IMR-90 (cell line): Measurements from ENCODE around the gene SEMA4B. TPM values are rescaled to one million over a fixed set of nuclear protein-coding genes. Genes with fewer than 3 reads are reported as not detected.

ENCODE experiments used
- ATAC-seq: fragments of 200-7000 bp; cut with Tn5 transposase; 2 replicates; pipeline ENCODE4 v1.9.1; 2020; ENCODE audit warnings: low read depth, mild to moderate bottlenecking, moderate library complexity
- BruUV-seq: library from RNA; stranded (reverse); fragments of 400-500 nt; replicated peaks from 2 replicates; lab custom pipeline; 2021; lab: Mats Ljungman, UMichigan
- CTCF ChIA-PET: fragments of 300-600 bp; formaldehyde crosslinking; extraction: SDS; loops from one replicate; lab custom pipeline; 2021; ENCODE audit warnings: antibody characterized with exemption; lab: Yijun Ruan, JAX
- POLR2A ChIA-PET: fragments of 300-600 bp; sonication (Branson Sonifier 250); formaldehyde crosslinking; loops from one replicate; lab custom pipeline; 2022; ENCODE audit warnings: antibody characterized with exemption; ENCODE audit not compliant: unreplicated experiment; lab: Charles Lee
- DNase-seq: peaks from one replicate; pipeline ENCODE4 v3.0.0; 2013
- H2AFZ ChIP-seq: replicated peaks from 2 replicates; pipeline ENCODE3; 2013; ENCODE audit warnings: low read length, mild to moderate bottlenecking; ENCODE audit not compliant: poor library complexity
- H2AK5ac ChIP-seq: 2 replicates; pipeline ENCODE4 v1.6.1; 2013; ENCODE audit warnings: low read depth, low read length, inconsistent platforms
- H2AK9ac ChIP-seq: replicated peaks from 2 replicates; pipeline ENCODE3; 2013; ENCODE audit warnings: mild to moderate bottlenecking, low read depth, low read length, moderate library complexity; ENCODE audit not compliant: poor library complexity
- H2BK120ac ChIP-seq: 2 replicates; pipeline ENCODE4 v1.6.1; 2013; ENCODE audit warnings: low read depth, low read length, inconsistent platforms
- H2BK15ac ChIP-seq: 3 replicates; pipeline ENCODE4 v1.6.1; 2013; ENCODE audit warnings: low read depth, low read length, inconsistent platforms
- H2BK20ac ChIP-seq: 2 replicates; pipeline ENCODE4 v1.6.1; 2013; ENCODE audit warnings: low read depth, mild to moderate bottlenecking, inconsistent platforms, low read length, moderate library complexity
- H2BK5ac ChIP-seq: 2 replicates; pipeline ENCODE4 v1.6.1; 2013; ENCODE audit warnings: mild to moderate bottlenecking, low read depth, low read length, inconsistent platforms; ENCODE audit not compliant: poor library complexity, severe bottlenecking
- H3K14ac ChIP-seq: replicated peaks from 2 replicates; pipeline ENCODE4 v1.6.1; 2013; ENCODE audit warnings: low read depth, low read length, inconsistent platforms
- H3K18ac ChIP-seq: 2 replicates; pipeline ENCODE4 v1.6.1; 2013; ENCODE audit warnings: low read depth, low read length, control low read depth
- H3K23ac ChIP-seq: 2 replicates; pipeline ENCODE4 v1.6.1; 2013; ENCODE audit warnings: low read depth, low read length, inconsistent platforms
- H3K27ac ChIP-seq: 2 replicates; pipeline ENCODE4 v1.5.1; 2013; ENCODE audit warnings: mild to moderate bottlenecking, control low read depth, low read length; ENCODE audit not compliant: insufficient read depth
- H3K27me3 ChIP-seq: 2 replicates; pipeline ENCODE4 v1.6.1; 2013; ENCODE audit warnings: low read length; ENCODE audit not compliant: control insufficient read depth, insufficient read depth
- H3K36me3 ChIP-seq: 2 replicates; pipeline ENCODE4 v1.6.1; 2013; ENCODE audit warnings: low read length, mixed read lengths; ENCODE audit not compliant: control insufficient read depth, insufficient read depth
- H3K4ac ChIP-seq: 2 replicates; pipeline ENCODE4 v1.6.1; 2013; ENCODE audit warnings: low read depth, low read length, inconsistent platforms
- H3K4me1 ChIP-seq: 2 replicates; pipeline ENCODE4 v1.6.1; 2013; ENCODE audit warnings: low read length, mixed read lengths; ENCODE audit not compliant: control insufficient read depth, insufficient read depth
- H3K4me2 ChIP-seq: 2 replicates; pipeline ENCODE4 v1.6.1; 2013; ENCODE audit warnings: low read depth, mild to moderate bottlenecking, control low read depth, low read length, moderate library complexity
- H3K4me3 ChIP-seq: 2 replicates; pipeline ENCODE4 v1.5.1; 2013; ENCODE audit warnings: low read depth, mild to moderate bottlenecking, control low read depth, low read length, moderate library complexity; ENCODE audit not compliant: insufficient read depth
- H3K56ac ChIP-seq: 2 replicates; pipeline ENCODE4 v1.6.1; 2013; ENCODE audit warnings: low read length, inconsistent platforms; ENCODE audit not compliant: insufficient read depth; ENCODE audit errors: extremely low read depth
- H3K79me1 ChIP-seq, 2 experiments: 2 replicates each; pipeline ENCODE4 v1.6.1; 2013; ENCODE audit warnings: low read length in 2 of 2, inconsistent platforms in 1 of 2, low read depth in 1 of 2
- H3K9ac ChIP-seq: 2 replicates; pipeline ENCODE4 v1.6.1; 2013; ENCODE audit warnings: low read depth, low read length, control low read depth
- H3K9me1 ChIP-seq: 2 replicates; pipeline ENCODE4 v1.6.1; 2013; ENCODE audit warnings: low read length, inconsistent platforms; ENCODE audit not compliant: insufficient read depth
- H3K9me3 ChIP-seq: 2 replicates; pipeline ENCODE4 v1.6.1; 2013; ENCODE audit warnings: low read length; ENCODE audit not compliant: control insufficient read depth, insufficient read depth
- H4K20me1 ChIP-seq: 2 replicates; pipeline ENCODE4 v1.6.1; 2013; ENCODE audit warnings: low read length, inconsistent platforms; ENCODE audit not compliant: insufficient read depth
- H4K5ac ChIP-seq: 2 replicates; pipeline ENCODE4 v1.6.1; 2013; ENCODE audit warnings: mild to moderate bottlenecking, low read depth, low read length, control low read depth
- H4K8ac ChIP-seq, 2 experiments: 2 replicates each; pipeline ENCODE4 v1.6.1; 2013; ENCODE audit warnings: low read depth in 2 of 2, low read length in 2 of 2, control low read depth in 1 of 2, inconsistent platforms in 1 of 2
- H4K91ac ChIP-seq: 2 replicates; pipeline ENCODE4 v1.6.1; 2013; ENCODE audit warnings: low read depth, low read length, inconsistent platforms; ENCODE audit not compliant: insufficient read depth
- BHLHE40 ChIP-seq: fragments of 150-350 bp; IDR thresholded peaks from 2 replicates; pipeline ENCODE4 v1.6.1; 2016; ENCODE audit warnings: mild to moderate bottlenecking, low read depth, low read length
- CEBPB ChIP-seq: IDR thresholded peaks from 2 replicates; pipeline ENCODE4 v1.6.1; 2012; ENCODE audit warnings: low read depth, low read length, improper control_type of control experiment
- CHD1 ChIP-seq: IDR thresholded peaks from 2 replicates; pipeline ENCODE4 v1.6.1; 2012; ENCODE audit warnings: low read depth, low read length, improper control_type of control experiment
- FOS ChIP-seq: fragments of 150-350 bp; IDR thresholded peaks from 2 replicates; pipeline ENCODE4 v1.6.1; 2016; ENCODE audit warnings: low read depth, low read length
- MAFK ChIP-seq: IDR thresholded peaks from 2 replicates; pipeline ENCODE4 v1.6.1; 2012; ENCODE audit warnings: low read depth, low read length, improper control_type of control experiment
- MAZ ChIP-seq: IDR thresholded peaks from 2 replicates; pipeline ENCODE4 v1.6.1; 2012; ENCODE audit warnings: low read depth, mild to moderate bottlenecking, low read length, improper control_type of control experiment, moderate library complexity, borderline replicate concordance
- MXI1 ChIP-seq: IDR thresholded peaks from 2 replicates; pipeline ENCODE4 v1.6.1; 2012; ENCODE audit warnings: low read depth, mild to moderate bottlenecking, low read length, moderate library complexity, borderline replicate concordance
- NFE2L2 ChIP-seq: fragments of 150-350 bp; IDR thresholded peaks from 2 replicates; pipeline ENCODE4 v1.6.1; 2016; ENCODE audit warnings: low read depth, mild to moderate bottlenecking, low read length
- POLR2A ChIP-seq: IDR thresholded peaks from 2 replicates; pipeline ENCODE4 v1.6.1; 2012; ENCODE audit warnings: mild to moderate bottlenecking, low read depth, low read length
- RAD21 ChIP-seq: IDR thresholded peaks from 2 replicates; pipeline ENCODE4 v1.6.1; 2012; ENCODE audit warnings: low read length, improper control_type of control experiment
- RCOR1 ChIP-seq: IDR thresholded peaks from 2 replicates; pipeline ENCODE4 v1.6.1; 2012; ENCODE audit warnings: mild to moderate bottlenecking, low read length, improper control_type of control experiment; ENCODE audit not compliant: insufficient replicate concordance
- RFX5 ChIP-seq: IDR thresholded peaks from 2 replicates; pipeline ENCODE4 v1.8.0; 2012; ENCODE audit warnings: low read depth, mild to moderate bottlenecking, low read length, moderate library complexity
- SMC3 ChIP-seq: fragments of 150-350 bp; IDR thresholded peaks from 2 replicates; pipeline ENCODE4 v1.6.1; 2016; ENCODE audit warnings: low read depth, mild to moderate bottlenecking, antibody characterized with exemption, low read length, moderate library complexity
- WGBS, 2 experiments: methylation state at CpG; one replicate each; pipeline versions ENCODE4 v1.1.5 to v1.1.7; 2013; ENCODE audit warnings: missing lambda C conversion rate in 2 of 2; ENCODE audit not compliant: insufficient read length in 1 of 2; ENCODE audit errors: extremely low coverage in 2 of 2; 5-methylcytosine and 5-hydroxymethylcytosine counted together
- dilution Hi-C: fragments of 300-500 bp; cut with HindIII; formaldehyde crosslinking; loops from one replicate; pipeline ENCODE4 v1.14.3; 2018; ENCODE audit warnings: low sequenced_read_pairs; ENCODE audit not compliant: unreplicated experiment
- in situ Hi-C: fragments of 300-500 bp; cut with MboI; formaldehyde crosslinking; loops from 3 replicates; pipeline ENCODE4 v1.14.3; 2019; ENCODE audit warnings: low sequenced_read_pairs, inconsistent platforms, mixed read lengths
- intact Hi-C: fragments of 100-400 bp; cut with micrococcal nuclease; formaldehyde crosslinking; loops from 2 replicates; pipeline ENCODE4 v1.10.0; 2022
- polyA plus RNA-seq, 3 experiments: library from polyadenylated mRNA; depleted of rRNA; stranded (reverse); fragments of >200 nt; gene quantifications; 2 replicates each; pipeline ENCODE4 v1.2.3, GENCODE V29; 2012; ENCODE audit warnings: low replicate concordance in 1 of 3
- total RNA-seq: library from RNA; depleted of rRNA; stranded (reverse); fragments of >200 nt; gene quantifications from 2 replicates; pipeline ENCODE4 v1.2.3, GENCODE V29; 2012
- TF ChIP-seq, protein P1 (sequence below): fragments of 150-350 bp; IDR thresholded peaks from 2 replicates; pipeline ENCODE4 v1.6.1; 2016; ENCODE audit warnings: low read depth, mild to moderate bottlenecking, low read length, moderate library complexity, borderline replicate concordance
- TF ChIP-seq, protein P2 (sequence below): fragments of 150-350 bp; IDR thresholded peaks from 2 replicates; pipeline ENCODE4 v1.6.1; 2017; ENCODE audit warnings: mild to moderate bottlenecking, antibody characterized with exemption, low read length, low read depth
- TF ChIP-seq, protein P3 (sequence below): conservative IDR thresholded peaks from 2 replicates; pipeline ENCODE4 v1.5.1; 2012; ENCODE audit warnings: mild to moderate bottlenecking, low read depth, low read length, improper control_type of control experiment

Gene SEMA4B
- total and polyA plus RNA-seq, 2 of the 4 experiments (the other 2 are of a cell fraction) = 5.0 to 22.5 TPM

DNA sequence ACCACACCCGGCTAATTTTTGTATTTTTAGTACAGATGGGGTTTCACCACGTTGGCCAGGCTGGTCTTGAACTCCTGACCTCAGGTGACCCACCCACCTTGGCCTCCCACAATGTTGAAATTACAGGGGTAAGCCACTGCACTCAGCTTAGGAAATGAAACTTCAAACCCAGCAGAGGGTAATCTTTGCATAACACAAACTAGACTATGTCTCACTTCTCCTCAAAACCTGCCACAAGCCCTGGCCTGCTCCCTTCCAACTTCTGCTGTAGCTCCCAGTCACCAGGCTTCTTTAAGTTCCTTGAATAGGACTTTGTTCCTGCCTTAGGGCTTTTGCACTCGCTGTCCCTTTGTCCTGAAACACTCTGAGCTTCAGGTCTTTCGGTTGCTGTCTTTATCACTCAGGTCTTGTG lies 39.2 kb upstream of the SEMA4B start:
- no peak overlapping the region; the same call in 1 of the 2 replicates for H3K14ac ChIP-seq
- H2BK15ac ChIP-seq = peak overlapping the region; percentile 84; the same call in 2 of the 3 replicates
- H3K4ac ChIP-seq = peak overlapping the region; percentile 24
- no peak overlapping the region for H3K4me2 ChIP-seq
- no peaks in the 10 kb centered on the region for H3K79me1 ChIP-seq
- ChIA-PET CTCF (interaction anchor here (1.2 to 2.7 kb wide), 2 partner anchors 53 to 59 kb away, joined by 3 to 11 read pairs; no protein-coding TSS in a partner anchor), POLR2A (no interaction called here)
- intact Hi-C loops (no loop called here), dilution Hi-C loops (no loop called here), in situ Hi-C loops (loop anchor here (5.0 kb wide), 1 partner anchor 55 kb away; no protein-coding TSS in a partner anchor)
- H2AK5ac ChIP-seq = peak overlapping the region; percentile 81
- peaks cover 10% of the 10 kb centered on the region for H3K4me1 ChIP-seq
- no peaks in the 10 kb centered on the region for H3K36me3 ChIP-seq
- peak overlapping the region; percentile 47; the same call in 1 of the 2 replicates for H2BK120ac ChIP-seq
- H3K9me1 ChIP-seq = peaks cover 15% of the 10 kb centered on the region
- peak overlapping the region; percentile 20; the same call in 1 of the 2 replicates for H4K91ac ChIP-seq
- ATAC-seq = no peak
- 0 out of 2 replicates have a peak overlapping the region, but pooled peaks have one; percentile 4 for H4K5ac ChIP-seq
- H2AFZ ChIP-seq = no peak overlapping the region
- no peaks in the 10 kb centered on the region for H3K27me3 ChIP-seq
- no CpG with 5 or more reads among the region's 4 CpGs for WGBS, 2 experiments
- no peak overlapping the region for H3K27ac ChIP-seq
- no peak overlapping the region; the same call in 1 of the 2 replicates for H3K18ac ChIP-seq
- H3K4me3 ChIP-seq = no peak overlapping the region
- peaks cover 4% of the 10 kb centered on the region; the same call in 1 of the 2 replicates for H4K20me1 ChIP-seq
- no TSS peak for BruUV-seq
- no peaks in the 10 kb centered on the region for H3K9me3 ChIP-seq
- H3K56ac ChIP-seq = no peak overlapping the region
- no peak overlapping the region for H2AK9ac ChIP-seq
- H4K8ac ChIP-seq = peak overlapping the region in 1 of 2 experiments; percentile 2; a peak in 1 of 4 replicates
- H2BK5ac ChIP-seq = no peak overlapping the region
- no peak for DNase-seq
- no peak overlapping the region for H3K23ac ChIP-seq
- no peak overlapping the region for H3K9ac ChIP-seq
- peak overlapping the region; percentile 32 for H2BK20ac ChIP-seq
- TF ChIP-seq, protein P1, sequence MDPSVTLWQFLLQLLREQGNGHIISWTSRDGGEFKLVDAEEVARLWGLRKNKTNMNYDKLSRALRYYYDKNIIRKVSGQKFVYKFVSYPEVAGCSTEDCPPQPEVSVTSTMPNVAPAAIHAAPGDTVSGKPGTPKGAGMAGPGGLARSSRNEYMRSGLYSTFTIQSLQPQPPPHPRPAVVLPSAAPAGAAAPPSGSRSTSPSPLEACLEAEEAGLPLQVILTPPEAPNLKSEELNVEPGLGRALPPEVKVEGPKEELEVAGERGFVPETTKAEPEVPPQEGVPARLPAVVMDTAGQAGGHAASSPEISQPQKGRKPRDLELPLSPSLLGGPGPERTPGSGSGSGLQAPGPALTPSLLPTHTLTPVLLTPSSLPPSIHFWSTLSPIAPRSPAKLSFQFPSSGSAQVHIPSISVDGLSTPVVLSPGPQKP = no peak
- TF ChIP-seq MAFK = no peak
- no peak for TF ChIP-seq RAD21
- TF ChIP-seq, protein P2, sequence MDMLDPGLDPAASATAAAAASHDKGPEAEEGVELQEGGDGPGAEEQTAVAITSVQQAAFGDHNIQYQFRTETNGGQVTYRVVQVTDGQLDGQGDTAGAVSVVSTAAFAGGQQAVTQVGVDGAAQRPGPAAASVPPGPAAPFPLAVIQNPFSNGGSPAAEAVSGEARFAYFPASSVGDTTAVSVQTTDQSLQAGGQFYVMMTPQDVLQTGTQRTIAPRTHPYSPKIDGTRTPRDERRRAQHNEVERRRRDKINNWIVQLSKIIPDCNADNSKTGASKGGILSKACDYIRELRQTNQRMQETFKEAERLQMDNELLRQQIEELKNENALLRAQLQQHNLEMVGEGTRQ = no peak
- no peak for TF ChIP-seq POLR2A
- TF ChIP-seq CHD1 = no peak
- TF ChIP-seq MAZ = no peak
- no peak for TF ChIP-seq RFX5
- TF ChIP-seq RCOR1 = no peak
- TF ChIP-seq SMC3 = no peak
- TF ChIP-seq FOS = no peak
- no peak for TF ChIP-seq MXI1
- no peak for TF ChIP-seq CEBPB
- no peak for TF ChIP-seq NFE2L2
- no peak for TF ChIP-seq BHLHE40
- TF ChIP-seq, protein P3, sequence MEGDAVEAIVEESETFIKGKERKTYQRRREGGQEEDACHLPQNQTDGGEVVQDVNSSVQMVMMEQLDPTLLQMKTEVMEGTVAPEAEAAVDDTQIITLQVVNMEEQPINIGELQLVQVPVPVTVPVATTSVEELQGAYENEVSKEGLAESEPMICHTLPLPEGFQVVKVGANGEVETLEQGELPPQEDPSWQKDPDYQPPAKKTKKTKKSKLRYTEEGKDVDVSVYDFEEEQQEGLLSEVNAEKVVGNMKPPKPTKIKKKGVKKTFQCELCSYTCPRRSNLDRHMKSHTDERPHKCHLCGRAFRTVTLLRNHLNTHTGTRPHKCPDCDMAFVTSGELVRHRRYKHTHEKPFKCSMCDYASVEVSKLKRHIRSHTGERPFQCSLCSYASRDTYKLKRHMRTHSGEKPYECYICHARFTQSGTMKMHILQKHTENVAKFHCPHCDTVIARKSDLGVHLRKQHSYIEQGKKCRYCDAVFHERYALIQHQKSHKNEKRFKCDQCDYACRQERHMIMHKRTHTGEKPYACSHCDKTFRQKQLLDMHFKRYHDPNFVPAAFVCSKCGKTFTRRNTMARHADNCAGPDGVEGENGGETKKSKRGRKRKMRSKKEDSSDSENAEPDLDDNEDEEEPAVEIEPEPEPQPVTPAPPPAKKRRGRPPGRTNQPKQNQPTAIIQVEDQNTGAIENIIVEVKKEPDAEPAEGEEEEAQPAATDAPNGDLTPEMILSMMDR = no peak
